GM19452 (cell line): Measurements from ENCODE around the gene ALKBH3.

ENCODE experiments used
- ATAC-seq: cut with Tn5 transposase; IDR thresholded peaks from one replicate; pipeline ENCODE4 v1.9.1; 2021; ENCODE audit not compliant: unreplicated experiment

Gene ALKBH3

GRCh38 chr11:43894546-43894945, 13.9 kb downstream of the ALKBH3 start:
- no peak for ATAC-seq

GRCh38 chr11:43895601-43896000, 15.0 kb downstream of the ALKBH3 start:
- no peak for ATAC-seq

- ATAC-seq = no peak
Observed at GRCh38 chr11:43898574-43898973, 17.9 kb downstream of the ALKBH3 start.

GRCh38 chr11:43899094-43899493, 18.5 kb downstream of the ALKBH3 start:
- no peak for ATAC-seq

GRCh38 chr11:43901551-43901950, 20.9 kb downstream of the ALKBH3 start:
- no peak for ATAC-seq

- ATAC-seq = no peak
Observed at GRCh38 chr11:43903078-43903477, 22.4 kb downstream of the ALKBH3 start.

- no peak for ATAC-seq
Observed at GRCh38 chr11:43903969-43904368, 23.3 kb downstream of the ALKBH3 start.

GRCh38 chr11:43904742-43905535, 24.3 kb downstream of the ALKBH3 start:
- no peak for ATAC-seq

GRCh38 chr11:43905813-43906241, 25.2 kb downstream of the ALKBH3 start:
- ATAC-seq = no peak

- no peak for ATAC-seq
Observed at GRCh38 chr11:43907028-43907975, 26.7 kb downstream of the ALKBH3 start.

GRCh38 chr11:43908191-43908590, 27.6 kb downstream of the ALKBH3 start:
- no peak for ATAC-seq

GRCh38 chr11:43908683-43909082, 28.1 kb downstream of the ALKBH3 start:
- no peak for ATAC-seq

- no peak for ATAC-seq
Observed at GRCh38 chr11:43913829-43914380, 33.3 kb downstream of the ALKBH3 start.

GRCh38 chr11:43914466-43914865, 33.8 kb downstream of the ALKBH3 start:
- no peak for ATAC-seq

GRCh38 chr11:43916621-43917020, 36.0 kb downstream of the ALKBH3 start:
- ATAC-seq = no peak

GRCh38 chr11:43917851-43918250, 37.2 kb downstream of the ALKBH3 start:
- no peak for ATAC-seq

GRCh38 chr11:43918662-43919061, 38.0 kb downstream of the ALKBH3 start:
- ATAC-seq = no peak

- no peak for ATAC-seq
Observed at GRCh38 chr11:43919852-43920597, 39.4 kb downstream of the ALKBH3 start.

- ATAC-seq = peak; percentile 69
Observed at GRCh38 chr11:43920598-43921419, 40.2 kb downstream of the ALKBH3 start.
